ENCODE data around the gene CYS1. TPM values are rescaled to one million over a fixed set of nuclear protein-coding genes. Genes with fewer than 3 reads are reported as not detected.

Gene CYS1
- total and polyA plus RNA-seq, 4 donors: 0.07 to 4.1 (median 1.0) TPM

GRCh38 chr2:10085043-10085667, 4.9 kb upstream of the CYS1 start:
- no peaks in the 10 kb centered on the region for H3K9me3 ChIP-seq (ENCODE audit: control insufficient read depth in 4 of 4, low read length in 3 of 4)
- TF ChIP-seq EGR1 (IDR thresholded peaks at IDR 0.05; ENCODE audit: low read depth in 2 of 2): no peak
- no peak for TF ChIP-seq MAX (IDR thresholded peaks at IDR 0.05)
- TF ChIP-seq CTCF (IDR thresholded peaks at IDR 0.05; ENCODE audit: low read depth, low read length, missing input control): no peak
- TF ChIP-seq REST (IDR thresholded peaks at IDR 0.05): no peak
- TF ChIP-seq FOXA1 (IDR thresholded peaks at IDR 0.05): no peak
- no peak for TF ChIP-seq TAF1 (conservative IDR thresholded peaks at IDR 0.05)
- TF ChIP-seq ZBTB33 (IDR thresholded peaks at IDR 0.05): no peak
- no peak for TF ChIP-seq RAD21 (IDR thresholded peaks at IDR 0.05)
- TF ChIP-seq JUND (IDR thresholded peaks at IDR 0.05): no peak
- no peak for TF ChIP-seq NR2F2 (IDR thresholded peaks at IDR 0.05)
- TF ChIP-seq ATF3 (IDR thresholded peaks at IDR 0.05): no peak
- no peak for TF ChIP-seq SP1 (IDR thresholded peaks at IDR 0.05)
- TF ChIP-seq GABPA (IDR thresholded peaks at IDR 0.05 in 1 of 2, conservative IDR thresholded peaks at IDR 0.05 in 1 of 2): no peak
- H3K9ac ChIP-seq (ENCODE audit: low read depth in 1 of 2, low read length in 2 of 2): no peak overlapping the region
- DNase-seq (ENCODE audit: low spot score): no peak
- H3K36me3 ChIP-seq (ENCODE audit: control insufficient read depth in 4 of 4, insufficient read depth in 3 of 4, low read depth in 1 of 4, low read length in 3 of 4): no peaks in the 10 kb centered on the region
- 67% methylated on average over 6 of the region's 6 CpGs for WGBS
- H3K4me3 ChIP-seq (ENCODE audit: low read depth in 1 of 3, low read length in 3 of 3): no peak overlapping the region
- peaks cover 0 to 3% (median 0%) of the 10 kb centered on the region in 4 donors for H3K4me1 ChIP-seq (ENCODE audit: control insufficient read depth in 4 of 4, insufficient read depth in 4 of 4, low read length in 3 of 4)
- H3K27me3 ChIP-seq (ENCODE audit: control insufficient read depth in 4 of 4, insufficient read depth in 4 of 4, low read length in 3 of 4): peaks cover 0 to 2% (median 0%) of the 10 kb centered on the region in 4 donors
- no peak overlapping the region for H3K27ac ChIP-seq (ENCODE audit: low read depth in 1 of 2, low read length in 2 of 2)

- H3K9me3 ChIP-seq (ENCODE audit: control insufficient read depth in 4 of 4, low read length in 3 of 4): no peaks in the 10 kb centered on the region
- no peak for DNase-seq (ENCODE audit: low spot score)
- WGBS: 76% methylated on average over 12 of the region's 12 CpGs
- no peak overlapping the region for H3K9ac ChIP-seq (ENCODE audit: low read depth in 1 of 2, low read length in 2 of 2)
- H3K27me3 ChIP-seq (ENCODE audit: control insufficient read depth in 4 of 4, insufficient read depth in 4 of 4, low read length in 3 of 4): peaks cover 0 to 2% (median 0%) of the 10 kb centered on the region in 4 donors
- TF ChIP-seq ATF3 (IDR thresholded peaks at IDR 0.05) (no peak), YY1 (IDR thresholded peaks at IDR 0.05) (no peak), HNF4A (conservative IDR thresholded peaks at IDR 0.05) (no peak), SP1 (IDR thresholded peaks at IDR 0.05) (no peak), RAD21 (IDR thresholded peaks at IDR 0.05) (no peak), HNF4G (IDR thresholded peaks at IDR 0.05) (no peak), GABPA (IDR thresholded peaks at IDR 0.05 in 1 of 2, conservative IDR thresholded peaks at IDR 0.05 in 1 of 2) (no peak), JUND (IDR thresholded peaks at IDR 0.05) (no peak), EGR1 (IDR thresholded peaks at IDR 0.05; ENCODE audit: low read depth in 2 of 2) (no peak)
- no peak overlapping the region for H3K4me3 ChIP-seq (ENCODE audit: low read depth in 1 of 3, low read length in 3 of 3)
- H3K27ac ChIP-seq (ENCODE audit: low read depth in 1 of 2, low read length in 2 of 2): no peak overlapping the region
- H3K4me1 ChIP-seq (ENCODE audit: control insufficient read depth in 4 of 4, insufficient read depth in 4 of 4, low read length in 3 of 4): peaks cover 0 to 4% (median 2%) of the 10 kb centered on the region in 4 donors
- no peaks in the 10 kb centered on the region for H3K36me3 ChIP-seq (ENCODE audit: control insufficient read depth in 4 of 4, insufficient read depth in 3 of 4, low read depth in 1 of 4, low read length in 3 of 4)
Observed at GRCh38 chr2:10084223-10084865, 4.1 kb upstream of the CYS1 start.

Data from liver (tissue), 9 donors.